Hepatocyte (in vitro differentiated cells): ENCODE results near the gene MUC5B.

Experiments
- EZH2 ChIP-seq: fragments of 200-600 bp; sonication (generic); IDR thresholded peaks from 2 replicates; pipeline ENCODE4 v1.6.1; 2016; ENCODE audit warnings: antibody characterized with exemption, mild to moderate bottlenecking, borderline replicate concordance
- TF ChIP-seq, protein P1 (sequence below): fragments of 200-600 bp; sonication (generic); IDR thresholded peaks from 2 replicates; pipeline ENCODE4 v1.5.1; 2016; ENCODE audit warnings: antibody characterized with exemption, mild to moderate bottlenecking; ENCODE audit not compliant: poor library complexity

- no peak for TF ChIP-seq EZH2
- TF ChIP-seq, protein P1, sequence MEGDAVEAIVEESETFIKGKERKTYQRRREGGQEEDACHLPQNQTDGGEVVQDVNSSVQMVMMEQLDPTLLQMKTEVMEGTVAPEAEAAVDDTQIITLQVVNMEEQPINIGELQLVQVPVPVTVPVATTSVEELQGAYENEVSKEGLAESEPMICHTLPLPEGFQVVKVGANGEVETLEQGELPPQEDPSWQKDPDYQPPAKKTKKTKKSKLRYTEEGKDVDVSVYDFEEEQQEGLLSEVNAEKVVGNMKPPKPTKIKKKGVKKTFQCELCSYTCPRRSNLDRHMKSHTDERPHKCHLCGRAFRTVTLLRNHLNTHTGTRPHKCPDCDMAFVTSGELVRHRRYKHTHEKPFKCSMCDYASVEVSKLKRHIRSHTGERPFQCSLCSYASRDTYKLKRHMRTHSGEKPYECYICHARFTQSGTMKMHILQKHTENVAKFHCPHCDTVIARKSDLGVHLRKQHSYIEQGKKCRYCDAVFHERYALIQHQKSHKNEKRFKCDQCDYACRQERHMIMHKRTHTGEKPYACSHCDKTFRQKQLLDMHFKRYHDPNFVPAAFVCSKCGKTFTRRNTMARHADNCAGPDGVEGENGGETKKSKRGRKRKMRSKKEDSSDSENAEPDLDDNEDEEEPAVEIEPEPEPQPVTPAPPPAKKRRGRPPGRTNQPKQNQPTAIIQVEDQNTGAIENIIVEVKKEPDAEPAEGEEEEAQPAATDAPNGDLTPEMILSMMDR, result no peak
Observed at GRCh38 chr11:1219834-1220815, 2.7 kb upstream of the MUC5B start.
